ENCODE data around the gene SMIM13. TPM values are rescaled to one million over a fixed set of nuclear protein-coding genes. Genes with fewer than 3 reads are reported as not detected.

SMIM13 gene
- total RNA-seq, 1 donor from 2014 or later, result 7.8 TPM

DNA sequence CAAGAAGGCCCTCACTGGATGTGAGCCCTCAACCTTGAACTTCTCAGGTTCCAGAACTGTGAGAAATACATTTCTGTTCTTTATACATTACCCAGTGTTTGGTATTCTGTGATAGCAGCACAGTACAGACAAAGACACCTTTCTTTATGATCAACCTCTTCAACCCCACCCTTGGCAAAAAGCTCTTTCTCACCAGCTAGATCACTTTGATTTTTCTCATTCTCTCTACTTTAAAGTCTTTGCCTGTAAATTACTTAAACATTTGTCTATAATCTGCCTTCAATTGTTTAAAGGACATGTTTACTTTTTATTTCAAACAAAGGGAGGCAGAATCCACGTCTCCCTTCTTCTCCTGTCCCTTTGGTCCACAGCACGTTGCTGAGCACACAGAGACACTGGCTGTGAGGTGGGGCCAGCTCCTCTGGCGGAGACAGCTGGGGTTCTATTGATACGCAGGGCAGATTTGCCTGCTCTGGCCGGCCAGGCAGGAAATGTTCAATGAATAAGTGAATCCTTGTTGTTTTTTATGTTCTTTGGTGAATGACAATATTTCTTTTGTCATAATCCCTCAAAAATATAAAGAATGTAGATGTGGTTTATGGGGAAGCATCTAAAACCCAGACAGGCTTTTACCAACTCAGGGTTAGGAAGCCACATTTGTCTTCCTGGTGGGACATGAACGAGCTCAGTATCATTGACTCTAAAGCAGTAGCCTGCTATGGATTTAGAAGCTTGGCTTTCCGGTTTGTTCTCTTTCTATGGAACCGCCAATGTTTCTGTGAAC lies 86.0 kb downstream of the SMIM13 start:
- H3K9me3 Mint-ChIP-seq, result peaks cover 7% of the 10 kb centered on the region

DNA sequence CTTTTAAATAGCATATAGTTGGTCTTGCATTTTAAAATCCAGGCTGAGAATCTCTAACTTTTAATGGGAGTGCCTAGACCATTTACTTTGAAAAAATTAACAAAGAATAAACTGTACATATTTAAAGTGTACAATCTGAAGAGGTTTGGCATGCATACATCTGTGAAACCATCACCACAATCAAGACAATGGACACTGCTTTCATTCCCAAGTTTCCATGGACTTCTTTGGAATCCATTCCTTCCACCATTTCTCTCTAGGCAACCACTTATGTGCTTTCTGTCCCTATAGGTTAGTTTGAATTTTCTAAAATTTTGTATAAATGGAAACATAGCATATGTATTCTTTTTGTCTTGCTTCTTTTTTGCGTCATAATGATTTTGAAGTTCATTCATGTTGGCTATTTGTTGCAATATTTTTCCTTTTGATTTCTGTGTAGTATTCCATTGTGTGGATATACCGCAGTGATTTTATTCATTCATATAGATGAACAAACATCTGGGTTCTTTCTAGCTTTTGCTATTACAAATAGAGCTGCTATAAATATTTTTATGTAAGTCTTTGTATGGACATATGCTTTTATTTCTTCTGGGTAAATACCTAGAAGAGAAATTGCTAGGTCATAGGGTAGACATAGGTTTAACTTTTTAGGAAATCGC lies 88.0 kb downstream of the SMIM13 start:
- Mint-ChIP-seq H3K9me3 (peaks cover 7% of the 10 kb centered on the region), H3K27me3 (ENCODE audit: insufficient read depth, low read depth) (no peaks in the 10 kb centered on the region), H3K27ac (no peak overlapping the region), H3K4me1 (peaks cover 9% of the 10 kb centered on the region), H3K36me3 (peaks cover 40% of the 10 kb centered on the region), H3K4me3 (no peak overlapping the region)
- Histone ChIP-seq H4K20me1 (ENCODE audit: low read depth) (no peaks in the 10 kb centered on the region), H3K4me2 (no peak overlapping the region), H3F3A (ENCODE audit: low read depth) (peaks cover 8% of the 10 kb centered on the region), H3K36me3 (no peaks in the 10 kb centered on the region), H3K27ac (no peak overlapping the region), H2AFZ (replicated peaks) (no peak overlapping the region), H3K27me3 (no peaks in the 10 kb centered on the region), H3K9me3 (ENCODE audit: low read depth) (no peaks in the 10 kb centered on the region), H3K4me3 (no peak overlapping the region), H3K79me2 (ENCODE audit: low read depth) (no peaks in the 10 kb centered on the region), H3K4me1 (peaks cover 10% of the 10 kb centered on the region), H3K9ac (no peak overlapping the region)
- TF ChIP-seq EZH2phosphoT487 (IDR thresholded peaks at IDR 0.05) (no peak), EZH2 (IDR thresholded peaks at IDR 0.05) (no peak)
- TF ChIP-seq, protein P1, sequence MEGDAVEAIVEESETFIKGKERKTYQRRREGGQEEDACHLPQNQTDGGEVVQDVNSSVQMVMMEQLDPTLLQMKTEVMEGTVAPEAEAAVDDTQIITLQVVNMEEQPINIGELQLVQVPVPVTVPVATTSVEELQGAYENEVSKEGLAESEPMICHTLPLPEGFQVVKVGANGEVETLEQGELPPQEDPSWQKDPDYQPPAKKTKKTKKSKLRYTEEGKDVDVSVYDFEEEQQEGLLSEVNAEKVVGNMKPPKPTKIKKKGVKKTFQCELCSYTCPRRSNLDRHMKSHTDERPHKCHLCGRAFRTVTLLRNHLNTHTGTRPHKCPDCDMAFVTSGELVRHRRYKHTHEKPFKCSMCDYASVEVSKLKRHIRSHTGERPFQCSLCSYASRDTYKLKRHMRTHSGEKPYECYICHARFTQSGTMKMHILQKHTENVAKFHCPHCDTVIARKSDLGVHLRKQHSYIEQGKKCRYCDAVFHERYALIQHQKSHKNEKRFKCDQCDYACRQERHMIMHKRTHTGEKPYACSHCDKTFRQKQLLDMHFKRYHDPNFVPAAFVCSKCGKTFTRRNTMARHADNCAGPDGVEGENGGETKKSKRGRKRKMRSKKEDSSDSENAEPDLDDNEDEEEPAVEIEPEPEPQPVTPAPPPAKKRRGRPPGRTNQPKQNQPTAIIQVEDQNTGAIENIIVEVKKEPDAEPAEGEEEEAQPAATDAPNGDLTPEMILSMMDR (IDR thresholded peaks at IDR 0.05), result no peak
- no peak for DNase-seq (ENCODE audit: low spot score)

More for the DNA sequence above, 86.0 kb downstream of the SMIM13 start:
- Mint-ChIP-seq H3K36me3 (peaks cover 27% of the 10 kb centered on the region), H3K4me3 (no peak overlapping the region), H3K27ac (peak overlapping the region; percentile 1), H3K4me1 (peaks cover 9% of the 10 kb centered on the region), H3K27me3 (ENCODE audit: insufficient read depth, low read depth) (peaks cover 2% of the 10 kb centered on the region)
- Histone ChIP-seq H4K20me1 (ENCODE audit: low read depth) (no peaks in the 10 kb centered on the region), H3K79me2 (ENCODE audit: low read depth) (no peaks in the 10 kb centered on the region), H3K4me3 (no peak overlapping the region), H3K4me1 (peaks cover 10% of the 10 kb centered on the region), H3K27me3 (no peaks in the 10 kb centered on the region), H3K9me3 (ENCODE audit: low read depth) (no peaks in the 10 kb centered on the region), H3K9ac (no peak overlapping the region), H2AFZ (replicated peaks) (peak overlapping the region; percentile 59), H3F3A (ENCODE audit: low read depth) (peaks cover 8% of the 10 kb centered on the region), H3K36me3 (no peaks in the 10 kb centered on the region), H3K27ac (no peak overlapping the region), H3K4me2 (peak overlapping the region; percentile 5)
- DNase-seq (ENCODE audit: low spot score), result peak; percentile 42
- TF ChIP-seq, protein P1 (IDR thresholded peaks at IDR 0.05), result no peak
- TF ChIP-seq EZH2phosphoT487 (IDR thresholded peaks at IDR 0.05), result no peak
- TF ChIP-seq EZH2 (IDR thresholded peaks at IDR 0.05), result no peak

DNA sequence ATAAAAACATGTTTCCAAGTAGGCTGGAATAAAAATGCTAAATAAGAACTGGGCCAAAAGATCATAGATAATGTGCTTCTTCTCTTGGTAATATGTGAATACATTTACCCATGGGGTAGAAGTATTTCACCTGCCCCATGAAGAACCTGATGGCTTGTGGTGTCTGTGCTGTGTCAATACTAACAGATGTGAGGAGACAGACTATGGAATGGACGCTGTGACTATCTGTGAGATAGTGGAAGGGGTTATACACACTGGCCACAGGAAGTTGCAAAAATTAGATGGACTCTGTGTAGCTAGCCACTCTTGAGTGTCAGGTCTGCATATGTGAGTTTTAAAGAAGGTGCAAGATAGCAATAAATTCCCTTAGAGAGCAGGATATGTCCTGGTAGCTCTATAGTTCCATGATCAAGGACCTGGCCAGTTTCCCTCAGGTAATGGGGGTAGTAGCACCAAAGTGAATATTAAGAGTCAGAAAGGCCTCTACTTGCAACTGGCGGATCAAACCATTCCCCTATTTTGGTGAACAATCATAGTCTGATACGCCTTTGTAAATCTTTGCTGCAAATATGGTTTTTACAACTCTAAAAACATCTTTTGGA lies 90.2 kb downstream of the SMIM13 start:
- Histone ChIP-seq H3K9me3 (ENCODE audit: low read depth) (no peaks in the 10 kb centered on the region), H3K36me3 (no peaks in the 10 kb centered on the region), H2AFZ (replicated peaks) (no peak overlapping the region), H3K9ac (no peak overlapping the region), H3K4me3 (no peak overlapping the region), H3F3A (ENCODE audit: low read depth) (peaks cover 8% of the 10 kb centered on the region), H4K20me1 (ENCODE audit: low read depth) (no peaks in the 10 kb centered on the region), H3K27ac (no peak overlapping the region), H3K27me3 (no peaks in the 10 kb centered on the region), H3K4me1 (peaks cover 10% of the 10 kb centered on the region), H3K4me2 (no peak overlapping the region), H3K79me2 (ENCODE audit: low read depth) (no peaks in the 10 kb centered on the region)
- no peak for DNase-seq (ENCODE audit: low spot score)
- Mint-ChIP-seq H3K27me3 (ENCODE audit: insufficient read depth, low read depth) (peaks cover 2% of the 10 kb centered on the region), H3K4me3 (no peak overlapping the region), H3K27ac (no peak overlapping the region), H3K4me1 (peaks cover 9% of the 10 kb centered on the region), H3K9me3 (peaks cover 7% of the 10 kb centered on the region), H3K36me3 (peaks cover 61% of the 10 kb centered on the region)
- TF ChIP-seq EZH2 (IDR thresholded peaks at IDR 0.05), result no peak

Data from neural progenitor cell (in vitro differentiated cells).